Measurements from ENCODE around the gene FTO. TPM values are rescaled to one million over a fixed set of nuclear protein-coding genes. Genes with fewer than 3 reads are reported as not detected.

The FTO gene
- total and polyA plus RNA-seq, 4 donors: 12.2 to 145 (median 57.7) TPM

DNA sequence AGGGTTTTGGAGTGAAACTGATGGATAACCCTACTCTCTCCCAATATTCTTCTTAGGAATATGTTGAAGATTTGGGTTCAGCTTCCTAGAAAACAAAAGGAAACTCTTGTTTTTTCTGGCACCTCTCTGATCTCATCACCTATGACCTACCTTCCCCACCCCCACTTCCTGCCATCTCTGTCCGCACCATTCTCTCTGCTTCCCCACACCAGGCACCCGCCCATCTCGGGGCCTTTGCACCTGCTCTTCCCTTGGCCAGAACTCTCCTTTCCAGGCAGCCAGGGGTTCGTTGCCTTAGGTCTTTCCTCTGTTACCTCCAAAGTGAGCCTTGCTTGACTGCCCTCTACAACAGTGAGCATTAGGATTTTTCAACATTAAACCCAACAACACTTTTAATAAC is 423.0 kb downstream of the FTO start:
- no peaks in the 10 kb centered on the region for H3K27me3 ChIP-seq (ENCODE audit: control insufficient read depth in 3 of 3, insufficient read depth in 3 of 3, low read length in 2 of 3)
- H3K9me3 ChIP-seq (ENCODE audit: control insufficient read depth in 4 of 4, insufficient read depth in 3 of 4, low read length in 3 of 4): peaks cover 0 to 2% (median 0%) of the 10 kb centered on the region in 4 donors
- H3K4me3 ChIP-seq: no peak overlapping the region
- H3K4me1 ChIP-seq (ENCODE audit: control insufficient read depth in 5 of 5, insufficient read depth in 5 of 5, low read length in 5 of 5): no peaks in the 10 kb centered on the region
- 57 to 58% methylated on average over 4 of the region's 4 CpGs for WGBS, 2 donors
- ATAC-seq (ENCODE audit: insufficient read depth, low FRiP score) (no peak), DNase-seq (no peak)
- TF ChIP-seq, protein P1, sequence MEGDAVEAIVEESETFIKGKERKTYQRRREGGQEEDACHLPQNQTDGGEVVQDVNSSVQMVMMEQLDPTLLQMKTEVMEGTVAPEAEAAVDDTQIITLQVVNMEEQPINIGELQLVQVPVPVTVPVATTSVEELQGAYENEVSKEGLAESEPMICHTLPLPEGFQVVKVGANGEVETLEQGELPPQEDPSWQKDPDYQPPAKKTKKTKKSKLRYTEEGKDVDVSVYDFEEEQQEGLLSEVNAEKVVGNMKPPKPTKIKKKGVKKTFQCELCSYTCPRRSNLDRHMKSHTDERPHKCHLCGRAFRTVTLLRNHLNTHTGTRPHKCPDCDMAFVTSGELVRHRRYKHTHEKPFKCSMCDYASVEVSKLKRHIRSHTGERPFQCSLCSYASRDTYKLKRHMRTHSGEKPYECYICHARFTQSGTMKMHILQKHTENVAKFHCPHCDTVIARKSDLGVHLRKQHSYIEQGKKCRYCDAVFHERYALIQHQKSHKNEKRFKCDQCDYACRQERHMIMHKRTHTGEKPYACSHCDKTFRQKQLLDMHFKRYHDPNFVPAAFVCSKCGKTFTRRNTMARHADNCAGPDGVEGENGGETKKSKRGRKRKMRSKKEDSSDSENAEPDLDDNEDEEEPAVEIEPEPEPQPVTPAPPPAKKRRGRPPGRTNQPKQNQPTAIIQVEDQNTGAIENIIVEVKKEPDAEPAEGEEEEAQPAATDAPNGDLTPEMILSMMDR (IDR thresholded peaks at IDR 0.05; ENCODE audit: control extremely low read depth, extremely low read depth): no peak
- H3K27ac ChIP-seq (ENCODE audit: low read depth in 1 of 2, low read length in 1 of 2): no peak overlapping the region
- H3K36me3 ChIP-seq (ENCODE audit: control insufficient read depth in 4 of 4, insufficient read depth in 4 of 4, low read length in 4 of 4): no peaks in the 10 kb centered on the region
- H3K9ac ChIP-seq (ENCODE audit: insufficient read depth in 1 of 2, low read length in 2 of 2): no peak overlapping the region

- H3K4me1 ChIP-seq (ENCODE audit: control insufficient read depth in 5 of 5, insufficient read depth in 5 of 5, low read length in 5 of 5): no peaks in the 10 kb centered on the region
- no peak overlapping the region for H3K4me3 ChIP-seq
- ATAC-seq (ENCODE audit: insufficient read depth, low FRiP score) (no peak), DNase-seq (no peak)
- WGBS, 2 donors: 88 to 92% methylated on average over 5 of the region's 5 CpGs
- peaks cover 0 to 2% (median 0%) of the 10 kb centered on the region in 4 donors for H3K9me3 ChIP-seq (ENCODE audit: control insufficient read depth in 4 of 4, insufficient read depth in 3 of 4, low read length in 3 of 4)
- H3K27ac ChIP-seq (ENCODE audit: low read depth in 1 of 2, low read length in 1 of 2): no peak overlapping the region
- TF ChIP-seq, protein P1 (IDR thresholded peaks at IDR 0.05; ENCODE audit: control extremely low read depth, extremely low read depth): no peak
- H3K27me3 ChIP-seq (ENCODE audit: control insufficient read depth in 3 of 3, insufficient read depth in 3 of 3, low read length in 2 of 3): no peaks in the 10 kb centered on the region
- H3K9ac ChIP-seq (ENCODE audit: insufficient read depth in 1 of 2, low read length in 2 of 2): no peak overlapping the region
- no peaks in the 10 kb centered on the region for H3K36me3 ChIP-seq (ENCODE audit: control insufficient read depth in 4 of 4, insufficient read depth in 4 of 4, low read length in 4 of 4)
Observed at GRCh38 chr16:54128629-54129234, 424.8 kb downstream of the FTO start.

- H3K9me3 ChIP-seq (ENCODE audit: control insufficient read depth in 4 of 4, insufficient read depth in 3 of 4, low read length in 3 of 4): peaks cover 0 to 2% (median 0%) of the 10 kb centered on the region in 4 donors
- H3K36me3 ChIP-seq (ENCODE audit: control insufficient read depth in 4 of 4, insufficient read depth in 4 of 4, low read length in 4 of 4): no peaks in the 10 kb centered on the region
- no peak overlapping the region for H3K4me3 ChIP-seq
- no peaks in the 10 kb centered on the region for H3K27me3 ChIP-seq (ENCODE audit: control insufficient read depth in 3 of 3, insufficient read depth in 3 of 3, low read length in 2 of 3)
- H3K27ac ChIP-seq (ENCODE audit: low read depth in 1 of 2, low read length in 1 of 2): no peak overlapping the region
- ATAC-seq (ENCODE audit: insufficient read depth, low FRiP score) (no peak), DNase-seq (no peak)
- TF ChIP-seq, protein P1 (IDR thresholded peaks at IDR 0.05; ENCODE audit: control extremely low read depth, extremely low read depth): no peak
- no peaks in the 10 kb centered on the region for H3K4me1 ChIP-seq (ENCODE audit: control insufficient read depth in 5 of 5, insufficient read depth in 5 of 5, low read length in 5 of 5)
- H3K9ac ChIP-seq (ENCODE audit: insufficient read depth in 1 of 2, low read length in 2 of 2): no peak overlapping the region
Observed at GRCh38 chr16:54129810-54130209, 425.9 kb downstream of the FTO start.
